Ovary (tissue), 9 donors: Measurements from ENCODE around the gene ADRB1. TPM values are rescaled to one million over a fixed set of nuclear protein-coding genes. Genes with fewer than 3 reads are reported as not detected.

Experiments
- DNase-seq, 5 donors: peaks; one replicate each; pipeline ENCODE4 v3.0.0-alpha.2; 2019 to 2020
- H3K27ac ChIP-seq, 2 donors: fragments of 200-600 bp; one replicate each; pipeline versions ENCODE4 v1.5.1 to v1.8.0; 2019 to 2022
- H3K27me3 ChIP-seq: fragments of 200-600 bp; one replicate; pipeline ENCODE4 v1.8.0; 2022
- H3K36me3 ChIP-seq: fragments of 200-600 bp; sonication (generic); one replicate; pipeline ENCODE4 v1.5.1; 2019
- H3K4me1 ChIP-seq: one replicate; pipeline ENCODE4 v1.8.1; 2013; ENCODE audit warnings: mild to moderate bottlenecking, moderate library complexity; ENCODE audit not compliant: insufficient read depth
- H3K4me3 ChIP-seq: fragments of 200-600 bp; sonication (generic); one replicate; pipeline ENCODE4 v1.5.1; 2017
- H3K9me3 ChIP-seq, 2 donors: fragments of 200-600 bp in 1 of 2; sonication (generic) in 1 of 2; one replicate each; pipeline versions ENCODE4 v1.5.1 to v1.8.1; 2013 to 2019; ENCODE audit warnings: mild to moderate bottlenecking in 1 of 2, moderate library complexity in 1 of 2
- CTCF ChIP-seq, 3 donors: fragments of 450-650 bp in 2 of 3; fragments of 200-600 bp in 1 of 3; IDR thresholded peaks; one replicate each; pipeline versions ENCODE4 v1.5.1 to v1.8.0; 2016 to 2022; ENCODE audit warnings: antibody characterized with exemption in 3 of 3, mild to moderate bottlenecking in 1 of 3
- EP300 ChIP-seq: sonication (generic); formaldehyde crosslinking; IDR thresholded peaks from one replicate; pipeline ENCODE4 v1.6.1; 2017; ENCODE audit warnings: antibody characterized with exemption
- POLR2A ChIP-seq: fragments of 450-650 bp; IDR thresholded peaks from one replicate; pipeline ENCODE4 v1.6.1; 2017; ENCODE audit warnings: antibody characterized with exemption, mild to moderate bottlenecking, moderate library complexity
- WGBS, 3 donors: extraction: QIAGEN DNeasy Blood & Tissue Kit in 1 of 3; methylation state at CpG; one replicate each; pipeline versions ENCODE4 v1.1.5 to v1.1.7; 2013 to 2017; 5-methylcytosine and 5-hydroxymethylcytosine counted together
- intact Hi-C, 4 donors: fragments of 100-400 bp; cut with DNase I; formaldehyde crosslinking; loops; one replicate each; pipeline versions ENCODE4 v1.11.0 to v1.15.1; 2022 to 2023
- polyA plus RNA-seq, 2 donors: library from polyadenylated mRNA; stranded (reverse); fragments of 200-250 nt in 1 of 2; fragments of 350-450 nt in 1 of 2; fragmentation: Illumina TruSeq in 1 of 2; extraction: RNeasy Lipid Tissue Mini Kit (QIAGEN cat#74804) in 1 of 2; gene quantifications; one replicate each; pipeline ENCODE4 v1.2.3, GENCODE V29; 2013 to 2014
- total RNA-seq, 7 donors: library from RNA; depleted of rRNA in 2 of 7; stranded (reverse); fragments of >200 nt in 2 of 7; fragmentation: NEBNext Ultra II Directional in 3 of 7; extraction: Animal tissue kit (Norgen Biotek cat#: 25700) in 3 of 7; gene quantifications; one replicate each; pipeline versions ENCODE4 v1.1.0 to v1.2.4, GENCODE V29; 2016 to 2023
- donor health status: DM: no; HTN: no; CAD: no; lungs with moderate emphysema.
- donor health status: DM: no; HTN: no; CAD: no.
- donor health status: Bipolar disorder and iron deficiency.
- donor health status: DM: yes; HTN: yes; CAD: no.
- donor health status: DM: no; HTN: no; CAD: no.
- donor health status: DM: yes; HTN: yes; CAD: no.

ADRB1 gene
- total and polyA plus RNA-seq, 9 donors, result 0.13 to 1.1 (median 0.23) TPM; not detected in 3

- 78 to 81% (median 78%) methylated on average over 14 of the region's 14 CpGs for WGBS, 3 donors
- Histone ChIP-seq H3K27ac (no peak overlapping the region), H3K27me3 (no peaks in the 10 kb centered on the region), H3K36me3 (no peaks in the 10 kb centered on the region), H3K4me1 (no peaks in the 10 kb centered on the region), H3K4me3 (no peak overlapping the region), H3K9me3 (no peaks in the 10 kb centered on the region)
- DNase-seq, result no peak
- TF ChIP-seq POLR2A (no peak), CTCF (IDR thresholded peaks at IDR 0.05) (no peak)
- intact Hi-C loops, result no loop called here
Measured at GRCh38 chr10:114073395-114074186, 29.9 kb downstream of the ADRB1 start.

GRCh38 chr10:114075093-114075492 is 31.4 kb downstream of the ADRB1 start:
- intact Hi-C loops, result no loop called here
- no peak for DNase-seq
- H3K27me3 ChIP-seq, result no peaks in the 10 kb centered on the region
- no peak for TF ChIP-seq CTCF (IDR thresholded peaks at IDR 0.05)
- TF ChIP-seq EP300, result no peak
- no peak for TF ChIP-seq POLR2A
- no peaks in the 10 kb centered on the region for H3K4me1 ChIP-seq
- no peaks in the 10 kb centered on the region for H3K9me3 ChIP-seq
- H3K36me3 ChIP-seq, result no peaks in the 10 kb centered on the region
- no peak overlapping the region for H3K27ac ChIP-seq
- 87 to 88% (median 88%) methylated on average over 6 of the region's 6 CpGs for WGBS, 3 donors
- H3K4me3 ChIP-seq, result no peak overlapping the region

- 69 to 71% (median 69%) methylated on average over 1 of the region's 1 CpG for WGBS, 3 donors
- no peak overlapping the region for H3K27ac ChIP-seq
- intact Hi-C loops, result no loop called here
- no peak for DNase-seq
- H3K27me3 ChIP-seq, result no peaks in the 10 kb centered on the region
- TF ChIP-seq EP300 (no peak), CTCF (IDR thresholded peaks at IDR 0.05) (no peak), POLR2A (no peak)
- no peaks in the 10 kb centered on the region for H3K4me1 ChIP-seq
- no peaks in the 10 kb centered on the region for H3K36me3 ChIP-seq
- no peak overlapping the region for H3K4me3 ChIP-seq
- H3K9me3 ChIP-seq, result no peaks in the 10 kb centered on the region
Measured at GRCh38 chr10:114077347-114077746, 33.7 kb downstream of the ADRB1 start.

- WGBS, 3 donors, result 68 to 73% (median 73%) methylated on average over 9 of the region's 9 CpGs
Measured at GRCh38 chr10:114077815-114078219, 34.2 kb downstream of the ADRB1 start.

More at GRCh38 chr10:114077815-114078219, 34.2 kb downstream of the ADRB1 start:
- Histone ChIP-seq H3K27ac (no peak overlapping the region), H3K9me3 (no peaks in the 10 kb centered on the region), H3K27me3 (no peaks in the 10 kb centered on the region), H3K4me3 (no peak overlapping the region), H3K36me3 (no peaks in the 10 kb centered on the region), H3K4me1 (no peaks in the 10 kb centered on the region)
- no peak for DNase-seq
- intact Hi-C loops, result no loop called here
- TF ChIP-seq CTCF (IDR thresholded peaks at IDR 0.05) (no peak), EP300 (no peak), POLR2A (no peak)
